Skeletal muscle satellite cell (primary cell): ENCODE measurements around the gene HUS1.
"Not testable (repeated sequence)": the region's sequence is repeated elsewhere in the genome, so short reads cannot be mapped to it uniquely, and the experiment has no call there.

ENCODE experiments used
- H3K27me3 ChIP-seq: 2 replicates; pipeline ENCODE4 v1.7.0; 2013; ENCODE audit warnings: low read length; ENCODE audit not compliant: control insufficient read depth, insufficient read depth
- H3K36me3 ChIP-seq: 2 replicates; pipeline ENCODE4 v1.7.0; 2013; ENCODE audit warnings: mild to moderate bottlenecking, control low read depth, low read length; ENCODE audit not compliant: insufficient read depth
- H3K4me1 ChIP-seq: 2 replicates; pipeline ENCODE4 v1.7.0; 2013; ENCODE audit warnings: low read length; ENCODE audit not compliant: control insufficient read depth, insufficient read depth
- H3K4me2 ChIP-seq: 2 replicates; pipeline ENCODE4 v1.7.0; 2013; ENCODE audit warnings: mild to moderate bottlenecking, low read length
- H3K4me3 ChIP-seq: 2 replicates; pipeline ENCODE4 v1.7.0; 2013; ENCODE audit warnings: low read length
- H3K9ac ChIP-seq: 2 replicates; pipeline ENCODE4 v1.7.0; 2013; ENCODE audit warnings: mild to moderate bottlenecking, low read depth, low read length, moderate library complexity
- H3K9me3 ChIP-seq: replicated peaks from 2 replicates; pipeline ENCODE4 v1.7.0; 2013; ENCODE audit warnings: mild to moderate bottlenecking, control low read depth, low read length

HUS1 gene

DNA sequence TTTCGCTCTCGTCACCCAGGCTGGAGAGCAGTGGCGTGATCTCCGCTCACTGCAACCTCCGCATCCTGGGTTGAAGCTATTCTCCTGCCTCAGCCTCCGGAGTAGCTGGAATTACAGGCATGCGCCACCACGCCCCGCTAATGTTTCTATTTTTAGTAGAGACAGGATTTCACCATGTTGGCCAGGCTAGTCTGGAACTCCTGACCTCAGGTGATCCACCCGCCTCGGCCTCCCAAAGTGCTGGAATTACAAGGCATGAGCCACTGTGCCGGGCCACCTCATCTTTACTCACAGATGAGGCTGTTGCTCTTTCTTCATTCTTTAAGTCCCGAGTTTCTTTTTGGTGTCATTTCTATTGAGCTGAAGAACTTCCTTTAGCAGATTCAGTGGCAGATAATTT is 20.7 kb upstream of the HUS1 start:
- H3K27me3 ChIP-seq, H3K4me1 ChIP-seq, H3K36me3 ChIP-seq, H3K4me2 ChIP-seq, H3K4me3 ChIP-seq, H3K9ac ChIP-seq, H3K9me3 ChIP-seq: not testable (repeated sequence)

DNA sequence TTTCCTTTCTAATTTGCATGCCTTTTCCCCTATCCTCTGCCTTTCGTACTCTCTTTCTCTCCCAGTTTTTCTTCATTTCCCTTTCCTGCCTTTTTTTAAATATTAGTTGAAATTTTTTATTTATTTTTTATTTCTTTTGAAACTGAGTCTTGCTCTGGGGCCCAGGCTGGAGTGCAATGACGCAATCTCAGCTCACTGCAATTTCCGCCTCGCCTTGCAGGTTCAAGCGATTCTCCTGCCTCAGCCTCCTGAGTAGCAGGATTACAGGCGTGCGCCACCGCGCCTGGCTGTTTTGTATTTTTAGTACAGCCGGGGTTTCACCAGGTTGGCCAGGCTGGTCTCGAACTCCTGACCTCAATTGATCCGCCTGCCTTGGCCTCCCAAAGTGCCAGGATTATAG is 20.0 kb upstream of the HUS1 start:
- no peaks in the 10 kb centered on the region for H3K36me3 ChIP-seq
- H3K9ac ChIP-seq = no peak overlapping the region
- H3K27me3 ChIP-seq = no peaks in the 10 kb centered on the region

DNA sequence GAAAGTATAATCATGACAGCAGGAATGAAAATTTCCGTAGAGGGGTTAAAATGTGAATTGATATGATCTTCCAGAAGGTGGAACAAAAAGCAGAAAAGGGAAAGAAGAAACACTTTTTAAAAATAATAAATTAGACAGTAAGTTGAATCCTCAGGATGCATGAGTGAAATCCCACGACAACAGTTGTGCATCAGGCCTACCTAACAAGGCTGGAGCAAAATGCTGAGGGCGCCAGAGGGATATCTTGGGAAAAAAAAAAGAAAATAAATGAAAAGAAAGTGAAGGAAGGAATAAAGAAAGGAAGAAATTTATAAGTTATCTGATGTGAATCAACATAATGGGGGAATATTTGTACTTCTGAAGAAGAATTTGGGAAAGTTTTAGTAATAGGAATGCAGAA is 13.0 kb upstream of the HUS1 start:
- Histone ChIP-seq H3K4me2 (peak overlapping the region; percentile 90), H3K27me3 (no peaks in the 10 kb centered on the region), H3K36me3 (no peaks in the 10 kb centered on the region), H3K9me3 (no peaks in the 10 kb centered on the region), H3K9ac (no peak overlapping the region), H3K4me1 (peaks cover 3% of the 10 kb centered on the region), H3K4me3 (no peak overlapping the region)

More for the DNA sequence above, 20.0 kb upstream of the HUS1 start:
- no peak overlapping the region for H3K4me2 ChIP-seq
- no peak overlapping the region for H3K4me3 ChIP-seq
- no peaks in the 10 kb centered on the region for H3K4me1 ChIP-seq
- H3K9me3 ChIP-seq = no peaks in the 10 kb centered on the region

DNA sequence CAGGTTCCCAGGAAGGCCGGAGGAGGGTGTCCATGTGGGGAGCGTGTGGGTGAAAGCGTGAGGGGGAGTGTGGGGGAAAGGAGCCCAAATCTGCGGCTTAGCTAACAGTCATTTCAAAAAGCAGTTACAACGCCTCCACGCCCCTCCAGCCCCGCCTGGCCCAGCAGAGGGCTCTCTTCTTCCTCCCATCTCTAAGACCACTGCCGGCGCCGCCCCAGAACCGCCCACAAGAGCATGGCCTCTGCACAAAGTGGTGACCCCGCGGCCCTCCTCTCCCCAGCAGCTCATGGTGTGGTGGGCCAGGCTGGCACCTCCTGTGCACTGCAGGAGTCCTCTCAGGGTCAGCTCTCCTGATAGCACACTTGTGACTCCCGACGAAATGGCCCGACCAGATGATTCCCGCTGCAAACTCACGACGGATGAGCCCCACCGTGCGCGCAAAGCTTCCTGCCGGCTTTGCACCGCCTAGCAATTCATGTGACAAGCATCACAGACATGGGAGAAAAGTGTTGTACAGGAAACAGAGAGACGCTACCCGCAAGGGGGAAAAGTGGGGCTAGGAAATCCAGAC is 12.4 kb upstream of the HUS1 start:
- Histone ChIP-seq H3K9me3 (no peaks in the 10 kb centered on the region), H3K36me3 (no peaks in the 10 kb centered on the region), H3K9ac (no peak overlapping the region), H3K27me3 (no peaks in the 10 kb centered on the region), H3K4me2 (peak overlapping the region; percentile 90), H3K4me1 (peaks cover 3% of the 10 kb centered on the region), H3K4me3 (peak overlapping the region; percentile 72)

DNA sequence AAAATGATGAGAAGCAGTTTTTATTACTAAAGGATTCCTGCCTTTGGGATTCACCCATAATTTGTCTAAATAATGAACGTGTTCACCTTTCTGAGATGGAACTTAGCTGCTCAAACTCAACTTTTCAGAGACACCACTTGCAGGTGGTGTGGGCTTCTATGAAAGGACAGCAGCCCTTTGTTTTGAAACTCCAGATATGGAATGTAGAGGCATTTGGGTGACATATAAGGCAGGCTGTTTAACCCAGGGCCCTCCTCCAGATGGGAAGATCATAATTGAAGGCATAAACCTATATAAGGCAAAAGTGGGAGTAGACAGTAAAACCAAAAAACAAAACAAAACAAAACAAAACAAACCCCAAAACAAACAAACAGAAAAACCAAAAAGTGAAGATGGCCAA is 11.9 kb upstream of the HUS1 start:
- Histone ChIP-seq H3K9ac (no peak overlapping the region), H3K9me3 (no peaks in the 10 kb centered on the region), H3K4me2 (peak overlapping the region; percentile 90), H3K36me3 (no peaks in the 10 kb centered on the region), H3K27me3 (no peaks in the 10 kb centered on the region), H3K4me3 (peak overlapping the region; percentile 72), H3K4me1 (peaks cover 3% of the 10 kb centered on the region)

- Histone ChIP-seq H3K4me2 (no peak overlapping the region), H3K4me1 (peaks cover 3% of the 10 kb centered on the region), H3K27me3 (no peaks in the 10 kb centered on the region), H3K4me3 (no peak overlapping the region), H3K9me3 (no peaks in the 10 kb centered on the region), H3K36me3 (no peaks in the 10 kb centered on the region), H3K9ac (no peak overlapping the region)
Observed at GRCh38 chr7:47990592-47990991, 11.2 kb upstream of the HUS1 start.

DNA sequence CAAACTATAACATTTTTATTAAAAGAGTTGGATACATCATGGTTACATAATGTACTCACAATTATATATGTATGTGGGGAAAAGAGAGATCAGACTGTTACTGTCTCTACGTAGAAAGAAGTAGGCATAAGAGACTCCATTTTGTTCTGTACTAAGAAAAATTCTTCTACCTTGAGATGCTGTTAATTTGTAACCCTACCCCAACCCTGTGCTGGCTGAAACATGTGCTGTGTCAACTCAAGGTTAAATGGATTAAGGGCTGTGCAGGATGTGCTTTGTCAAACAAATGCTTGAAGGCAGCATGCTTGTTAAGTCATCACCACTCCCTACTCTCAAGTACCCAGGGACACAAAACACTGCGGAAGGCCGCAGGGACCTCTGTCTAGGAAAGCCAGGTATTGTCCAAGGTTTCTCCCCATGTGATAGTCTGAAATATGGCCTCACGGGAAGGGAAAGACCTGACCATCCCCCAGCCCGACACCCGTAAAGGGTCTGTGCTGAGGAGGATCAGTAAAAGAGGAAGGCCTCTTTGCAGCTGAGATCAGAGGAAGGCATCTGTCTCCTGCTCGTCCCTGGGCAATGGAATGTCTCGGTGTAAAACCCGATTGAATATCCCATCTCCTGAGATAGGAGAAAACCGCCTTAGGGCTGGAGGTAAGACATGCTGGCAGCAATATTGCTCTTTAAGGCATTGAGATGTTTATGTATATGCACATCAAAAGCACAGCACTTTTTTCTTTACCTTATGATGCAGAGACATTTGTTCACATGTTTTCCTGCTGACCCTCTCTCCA is 10.4 kb upstream of the HUS1 start:
- not testable (repeated sequence) for H3K4me1 ChIP-seq, H3K4me2 ChIP-seq, H3K27me3 ChIP-seq, H3K36me3 ChIP-seq, H3K9me3 ChIP-seq, H3K4me3 ChIP-seq, H3K9ac ChIP-seq

DNA sequence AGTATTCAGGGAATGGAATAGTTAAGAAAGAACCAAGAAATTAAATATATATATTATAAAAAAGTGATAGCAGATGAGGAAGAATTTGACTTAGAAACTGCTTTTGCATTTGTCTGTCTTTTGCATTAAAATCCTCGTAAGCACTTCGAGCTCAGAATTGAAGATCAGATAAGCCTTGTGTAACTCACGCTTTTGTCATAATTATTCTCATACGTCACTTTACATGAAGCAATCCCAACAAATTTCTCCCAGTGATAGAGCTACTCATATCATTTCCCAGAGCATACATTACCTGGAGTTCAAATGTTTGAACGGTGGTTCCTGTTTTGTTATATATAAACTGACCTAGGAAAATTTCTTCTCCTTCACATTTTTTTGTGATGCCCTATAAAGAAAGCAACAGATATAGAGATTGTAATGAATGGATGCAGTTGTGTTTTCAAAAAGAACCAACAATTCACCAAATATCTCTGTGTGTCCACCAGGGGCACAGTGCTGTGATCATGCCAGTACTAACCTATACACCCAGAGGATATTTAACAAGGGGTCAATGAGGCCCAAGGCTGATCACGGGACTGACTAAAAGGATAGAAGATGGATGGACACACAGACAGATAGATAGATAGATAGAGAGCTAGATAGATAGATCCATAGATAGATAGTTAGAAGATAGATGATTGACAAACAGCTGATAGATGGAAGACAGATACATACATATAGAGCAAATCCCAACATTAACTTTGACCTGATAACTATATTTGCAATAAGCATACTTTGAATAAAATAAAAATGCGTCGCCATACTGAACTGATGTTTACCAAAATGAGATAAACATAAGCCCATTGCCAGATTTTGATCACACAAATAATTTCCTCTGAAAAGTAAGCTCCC is 9.3 kb upstream of the HUS1 start:
- Histone ChIP-seq H3K36me3 (no peaks in the 10 kb centered on the region), H3K4me2 (no peak overlapping the region), H3K4me1 (peaks cover 3% of the 10 kb centered on the region), H3K4me3 (no peak overlapping the region), H3K27me3 (no peaks in the 10 kb centered on the region), H3K9ac (no peak overlapping the region), H3K9me3 (no peaks in the 10 kb centered on the region)

DNA sequence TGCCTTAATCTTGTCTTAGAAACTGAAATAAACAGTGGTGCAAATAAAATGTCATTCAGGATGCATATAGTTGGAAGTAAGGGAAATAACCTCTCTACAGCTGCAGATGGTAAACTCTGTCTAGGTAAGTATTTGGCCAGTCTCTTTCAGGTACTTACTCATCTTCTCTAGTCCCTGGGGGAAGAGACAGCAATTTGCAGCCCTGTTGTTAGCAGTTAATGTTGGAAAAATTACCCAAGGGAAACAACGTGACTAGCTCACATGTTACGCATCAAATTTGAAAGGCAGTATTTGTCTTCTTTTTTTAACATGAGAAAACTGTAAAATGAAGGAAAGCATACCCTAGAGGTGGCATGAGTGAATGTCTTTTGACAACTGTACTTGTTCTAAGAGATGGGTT is 3.2 kb upstream of the HUS1 start:
- no peak overlapping the region for H3K9ac ChIP-seq
- no peak overlapping the region for H3K4me2 ChIP-seq
- H3K36me3 ChIP-seq = peaks cover 7% of the 10 kb centered on the region
- no peak overlapping the region for H3K4me3 ChIP-seq
- no peaks in the 10 kb centered on the region for H3K27me3 ChIP-seq
- no peaks in the 10 kb centered on the region for H3K9me3 ChIP-seq
- peaks cover 7% of the 10 kb centered on the region for H3K4me1 ChIP-seq

GRCh38 chr7:47980648-47981047 is 1.2 kb upstream of the HUS1 start:
- not testable (repeated sequence) for H3K4me1 ChIP-seq, H3K4me3 ChIP-seq, H3K9me3 ChIP-seq, H3K4me2 ChIP-seq, H3K27me3 ChIP-seq, H3K9ac ChIP-seq
- H3K36me3 ChIP-seq = peaks cover 21% of the 10 kb centered on the region

GRCh38 chr7:47979832-47980181 is 392 bp upstream of the HUS1 start:
- Histone ChIP-seq H3K27me3 (no peaks in the 10 kb centered on the region), H3K36me3 (peaks cover 26% of the 10 kb centered on the region), H3K4me2 (peak overlapping the region; percentile 92), H3K4me1 (peaks cover 7% of the 10 kb centered on the region), H3K4me3 (peak overlapping the region; percentile 88), H3K9ac (peak overlapping the region; percentile 84), H3K9me3 (no peaks in the 10 kb centered on the region)
